Ovary (tissue), 3 donors: ENCODE measurements around the gene MACC1.

ENCODE experiments used
- EP300 ChIP-seq: sonication (generic); formaldehyde crosslinking; IDR thresholded peaks from one replicate; pipeline ENCODE4 v1.6.1; 2017; ENCODE audit warnings: antibody characterized with exemption
- POLR2A ChIP-seq: fragments of 450-650 bp; IDR thresholded peaks from one replicate; pipeline ENCODE4 v1.6.1; 2017; ENCODE audit warnings: antibody characterized with exemption, mild to moderate bottlenecking, moderate library complexity
- TF ChIP-seq, protein P1 (sequence below), 3 donors: fragments of 450-650 bp in 2 of 3; fragments of 200-600 bp in 1 of 3; IDR thresholded peaks; one replicate each; pipeline versions ENCODE4 v1.5.1 to v1.8.0; 2016 to 2022; ENCODE audit warnings: antibody characterized with exemption in 3 of 3, mild to moderate bottlenecking in 1 of 3
- donor health status: DM: no; HTN: no; CAD: no.

DNA sequence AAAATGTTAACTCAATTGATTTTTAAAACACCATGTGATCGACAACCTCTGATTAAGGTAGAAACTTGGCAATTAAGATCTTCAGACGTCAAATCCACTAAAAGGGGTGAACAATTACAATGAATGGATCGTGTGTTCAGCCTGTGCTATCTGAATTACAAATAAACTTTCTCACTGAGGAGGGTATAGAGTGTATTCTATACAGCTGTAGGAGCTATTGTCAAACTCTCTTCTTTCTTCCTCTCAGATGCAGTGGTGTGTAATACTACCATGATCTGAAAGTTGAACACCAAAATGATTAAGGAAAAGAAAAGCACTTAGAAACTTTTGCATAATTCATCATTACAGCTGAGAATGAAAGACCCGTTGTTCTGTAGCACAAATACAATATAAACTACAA, 32.2 kb upstream of the MACC1 start:
- TF ChIP-seq EP300 = no peak
- TF ChIP-seq, protein P1, sequence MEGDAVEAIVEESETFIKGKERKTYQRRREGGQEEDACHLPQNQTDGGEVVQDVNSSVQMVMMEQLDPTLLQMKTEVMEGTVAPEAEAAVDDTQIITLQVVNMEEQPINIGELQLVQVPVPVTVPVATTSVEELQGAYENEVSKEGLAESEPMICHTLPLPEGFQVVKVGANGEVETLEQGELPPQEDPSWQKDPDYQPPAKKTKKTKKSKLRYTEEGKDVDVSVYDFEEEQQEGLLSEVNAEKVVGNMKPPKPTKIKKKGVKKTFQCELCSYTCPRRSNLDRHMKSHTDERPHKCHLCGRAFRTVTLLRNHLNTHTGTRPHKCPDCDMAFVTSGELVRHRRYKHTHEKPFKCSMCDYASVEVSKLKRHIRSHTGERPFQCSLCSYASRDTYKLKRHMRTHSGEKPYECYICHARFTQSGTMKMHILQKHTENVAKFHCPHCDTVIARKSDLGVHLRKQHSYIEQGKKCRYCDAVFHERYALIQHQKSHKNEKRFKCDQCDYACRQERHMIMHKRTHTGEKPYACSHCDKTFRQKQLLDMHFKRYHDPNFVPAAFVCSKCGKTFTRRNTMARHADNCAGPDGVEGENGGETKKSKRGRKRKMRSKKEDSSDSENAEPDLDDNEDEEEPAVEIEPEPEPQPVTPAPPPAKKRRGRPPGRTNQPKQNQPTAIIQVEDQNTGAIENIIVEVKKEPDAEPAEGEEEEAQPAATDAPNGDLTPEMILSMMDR (IDR thresholded peaks at IDR 0.05) = no peak
- no peak for TF ChIP-seq POLR2A
